Ishikawa (cell line): Measurements from ENCODE around the gene PARN.

Experiments used
- CEBPB ChIP-seq: IDR thresholded peaks from 2 replicates; pipeline ENCODE4 v1.6.1; 2012
- CREB1 ChIP-seq: IDR thresholded peaks from 2 replicates; pipeline ENCODE4 v1.6.1; 2012; ENCODE audit warnings: low read depth
- EGR1 ChIP-seq: IDR thresholded peaks from 2 replicates; pipeline ENCODE4 v1.6.1; 2012
- EP300 ChIP-seq: IDR thresholded peaks from 2 replicates; pipeline ENCODE4 v1.6.1; 2012; ENCODE audit warnings: borderline replicate concordance
- FOXM1 ChIP-seq: IDR thresholded peaks from 2 replicates; pipeline ENCODE4 v1.6.1; 2012; ENCODE audit warnings: low read depth, borderline replicate concordance
- MAX ChIP-seq: IDR thresholded peaks from 2 replicates; pipeline ENCODE4 v1.6.1; 2012
- NFIC ChIP-seq: IDR thresholded peaks from 2 replicates; pipeline ENCODE4 v1.6.1; 2012
- RAD21 ChIP-seq: IDR thresholded peaks from 2 replicates; pipeline ENCODE4 v1.6.1; 2012; ENCODE audit warnings: low read depth
- REST ChIP-seq: IDR thresholded peaks from 2 replicates; pipeline ENCODE4 v1.6.1; 2012; ENCODE audit warnings: low read depth, mild to moderate bottlenecking
- TAF1 ChIP-seq: IDR thresholded peaks from 2 replicates; pipeline ENCODE4 v1.6.1; 2012; ENCODE audit warnings: low read depth, mild to moderate bottlenecking
- TCF12 ChIP-seq: IDR thresholded peaks from 2 replicates; pipeline ENCODE4 v1.6.1; 2012; ENCODE audit warnings: low read depth
- TEAD4 ChIP-seq: IDR thresholded peaks from 2 replicates; pipeline ENCODE4 v1.6.1; 2012
- USF1 ChIP-seq: IDR thresholded peaks from 2 replicates; pipeline ENCODE4 v1.6.1; 2012
- YY1 ChIP-seq: IDR thresholded peaks from 2 replicates; pipeline ENCODE4 v1.6.1; 2012; ENCODE audit warnings: low read depth
- ZBTB7A ChIP-seq: IDR thresholded peaks from 2 replicates; pipeline ENCODE4 v1.6.1; 2012; ENCODE audit warnings: low read depth

PARN gene

GRCh38 chr16:14629612-14629918 lies 495 bp downstream of the PARN start:
- TF ChIP-seq USF1 (no peak), YY1 (no peak), RAD21 (no peak), REST (no peak), TEAD4 (no peak)

GRCh38 chr16:14628806-14629611 lies 1.1 kb downstream of the PARN start:
- TF ChIP-seq TEAD4 = no peak
- TF ChIP-seq TAF1 = no peak
- no peak for TF ChIP-seq EGR1

GRCh38 chr16:14627078-14627477 lies 3.0 kb downstream of the PARN start:
- TF ChIP-seq CEBPB (no peak), RAD21 (no peak), EP300 (no peak), YY1 (no peak), NFIC (no peak), TAF1 (no peak), EGR1 (no peak), TEAD4 (no peak), MAX (no peak)

GRCh38 chr16:14618566-14618965 lies 11.5 kb downstream of the PARN start:
- TF ChIP-seq EGR1 (no peak), TCF12 (no peak), RAD21 (no peak), ZBTB7A (no peak), NFIC (no peak), YY1 (no peak)

GRCh38 chr16:14616280-14616679 lies 13.8 kb downstream of the PARN start:
- TF ChIP-seq EGR1 (no peak), TAF1 (no peak), CREB1 (no peak), FOXM1 (no peak), ZBTB7A (no peak), CEBPB (no peak), REST (no peak), EP300 (no peak), MAX (no peak), TCF12 (no peak), USF1 (no peak), RAD21 (no peak), TEAD4 (no peak)

- TF ChIP-seq CREB1 = no peak
- no peak for TF ChIP-seq MAX
- no peak for TF ChIP-seq TCF12
- no peak for TF ChIP-seq NFIC
- no peak for TF ChIP-seq REST
- no peak for TF ChIP-seq YY1
- TF ChIP-seq USF1 = no peak
- TF ChIP-seq TEAD4 = no peak
- no peak for TF ChIP-seq FOXM1
- no peak for TF ChIP-seq ZBTB7A
- no peak for TF ChIP-seq EP300
- TF ChIP-seq CEBPB = no peak
- no peak for TF ChIP-seq RAD21
- TF ChIP-seq EGR1 = no peak
- no peak for TF ChIP-seq TAF1
Observed at GRCh38 chr16:14613991-14614390, 16.1 kb downstream of the PARN start.
